HG03095 (cell line): ENCODE data around the gene NPHP4.

Source experiments
- ATAC-seq: cut with Tn5 transposase; IDR thresholded peaks from one replicate; pipeline ENCODE4 v1.9.1; 2021; ENCODE audit warnings: moderate library complexity; ENCODE audit not compliant: unreplicated experiment

NPHP4 gene

DNA sequence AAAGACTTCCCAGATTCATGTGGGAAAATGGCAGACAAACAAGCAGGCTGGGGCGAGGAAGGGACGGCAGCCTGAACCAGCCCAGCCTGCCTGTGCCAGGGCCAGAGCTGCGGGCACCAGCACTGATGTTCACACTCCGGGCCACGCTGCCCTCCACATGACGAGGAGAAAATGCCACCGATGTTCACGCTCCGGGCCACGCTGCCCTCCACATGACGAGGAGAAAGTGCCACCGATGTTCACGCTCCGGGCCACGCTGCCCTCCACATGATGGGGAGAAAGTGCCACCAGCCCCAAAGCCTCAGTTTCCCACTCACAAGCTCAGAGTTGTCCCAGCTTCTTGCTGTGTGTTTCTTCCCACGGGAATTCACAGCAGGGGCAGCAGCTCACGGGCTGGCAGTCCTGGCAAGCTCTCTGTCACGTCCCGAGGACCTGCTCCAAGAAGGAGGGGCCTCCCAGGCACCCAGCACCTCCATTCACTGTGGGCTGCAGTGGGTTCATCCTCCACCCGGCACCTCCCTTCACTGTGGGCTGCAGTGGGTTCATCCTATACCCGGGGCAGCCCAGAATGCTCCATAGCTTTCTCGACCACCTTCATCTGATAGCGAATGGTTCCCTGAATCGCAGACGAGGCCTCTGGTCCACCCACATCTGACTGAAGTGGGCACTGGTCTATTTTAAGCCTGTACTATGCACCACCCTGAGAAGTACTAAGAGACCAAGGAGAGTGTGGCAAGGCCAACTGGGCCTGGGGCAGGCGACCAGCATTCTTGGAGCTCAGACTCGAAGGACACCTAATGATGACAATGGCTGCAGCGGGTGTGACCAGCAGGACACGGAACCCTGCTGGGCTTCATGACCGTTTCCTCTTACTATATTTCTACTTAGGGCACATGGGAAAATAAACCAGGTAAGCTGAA is 108.8 kb downstream of the NPHP4 start:
- ATAC-seq: no peak

- ATAC-seq: no peak
These were observed 109.7 kb downstream of the NPHP4 start for GRCh38 chr1:5882367-5883128.

DNA sequence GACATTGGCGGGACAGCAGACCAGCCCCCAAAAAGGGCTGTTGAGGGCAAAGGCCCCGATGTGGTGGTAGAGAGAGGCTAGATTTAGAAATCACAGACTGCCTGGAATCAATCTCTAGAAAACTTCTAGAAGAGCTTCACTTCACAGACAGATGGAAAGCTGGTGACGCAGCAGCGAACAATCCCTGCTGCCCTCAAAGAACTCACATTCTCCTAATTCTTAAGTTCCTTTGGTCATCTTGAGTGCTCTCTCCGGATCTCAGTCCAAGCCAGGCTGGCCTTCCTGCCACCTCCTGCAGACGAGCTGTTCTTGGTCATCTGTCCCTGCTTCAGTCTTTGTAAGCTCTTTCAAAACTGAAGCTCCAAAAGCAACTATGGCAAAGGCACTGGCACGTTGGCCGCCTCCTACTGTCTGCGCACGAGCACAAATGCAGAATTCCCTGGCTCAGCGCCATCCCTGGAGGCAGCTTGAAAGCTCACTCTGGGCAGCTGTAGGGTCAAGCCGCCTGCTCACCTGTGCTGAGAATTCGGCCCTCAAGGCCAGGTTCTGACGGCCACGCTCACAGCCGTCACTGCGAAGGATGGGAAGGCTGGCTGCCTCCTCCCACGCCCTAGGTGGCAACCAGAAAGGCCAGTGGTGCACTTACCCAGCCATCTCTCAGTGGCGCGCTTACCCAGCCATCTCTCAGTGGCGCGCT is 110.6 kb downstream of the NPHP4 start:
- ATAC-seq: no peak

DNA sequence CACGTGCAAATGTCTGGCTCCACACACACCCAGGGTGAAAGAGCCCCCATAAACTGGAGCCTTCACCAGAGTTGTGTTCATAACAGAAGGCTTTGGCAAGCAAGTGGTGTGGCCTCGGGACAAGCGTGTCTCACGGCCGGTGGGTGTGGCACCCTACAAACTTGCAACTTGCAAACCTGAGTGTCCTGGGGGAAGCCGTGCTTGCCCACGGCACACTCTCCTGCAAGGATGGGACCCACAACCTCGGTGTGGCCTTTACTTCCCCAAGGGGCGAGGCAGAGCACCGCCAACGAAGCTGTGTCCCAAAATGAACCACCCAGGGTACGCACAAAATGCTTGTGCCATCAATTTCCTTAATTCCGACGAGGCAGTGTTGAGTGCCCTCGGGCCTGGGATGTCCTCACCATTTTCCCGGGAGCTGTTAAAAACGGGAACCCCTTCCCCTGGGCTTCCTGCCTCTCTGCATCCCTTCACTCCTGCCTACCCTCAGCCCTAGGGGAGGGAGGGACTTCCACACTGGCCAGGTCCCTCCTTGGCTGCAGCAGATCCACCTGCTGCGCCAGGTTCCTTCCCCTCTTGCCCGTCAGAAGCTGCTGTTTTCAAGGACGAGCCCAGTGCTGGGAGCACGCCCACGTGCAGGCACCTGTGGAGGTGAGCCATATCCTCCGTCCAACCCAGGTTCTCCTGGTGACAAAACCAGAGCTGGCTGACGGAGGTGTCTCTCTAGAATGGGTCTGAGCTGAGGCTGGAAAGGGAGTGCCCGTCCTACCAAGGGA is 111.4 kb downstream of the NPHP4 start:
- no peak for ATAC-seq

DNA sequence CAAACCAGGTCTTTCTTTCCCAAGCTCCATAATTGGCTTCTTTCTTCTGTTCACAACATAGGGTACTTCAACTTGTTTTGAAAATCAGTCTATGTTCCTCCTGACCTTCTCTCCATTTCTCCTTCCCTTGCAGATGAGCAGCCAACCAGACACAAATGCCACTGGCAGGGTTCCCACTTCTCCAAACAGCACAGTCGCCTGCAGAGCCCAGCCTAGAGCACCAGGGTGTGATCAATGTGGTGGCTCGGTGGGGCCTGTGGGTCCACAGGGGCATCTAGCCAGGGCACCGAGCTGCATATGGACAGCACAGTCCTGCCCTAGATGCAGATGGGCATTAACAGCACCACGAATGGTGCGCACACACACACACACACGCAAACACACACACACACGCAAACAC is 112.8 kb downstream of the NPHP4 start:
- ATAC-seq: no peak

GRCh38 chr1:5878971-5879370 is 113.3 kb downstream of the NPHP4 start:
- ATAC-seq: no peak

GRCh38 chr1:5877683-5878530 is 114.3 kb downstream of the NPHP4 start:
- ATAC-seq: no peak

GRCh38 chr1:5877001-5877400 is 115.2 kb downstream of the NPHP4 start:
- ATAC-seq: no peak

DNA sequence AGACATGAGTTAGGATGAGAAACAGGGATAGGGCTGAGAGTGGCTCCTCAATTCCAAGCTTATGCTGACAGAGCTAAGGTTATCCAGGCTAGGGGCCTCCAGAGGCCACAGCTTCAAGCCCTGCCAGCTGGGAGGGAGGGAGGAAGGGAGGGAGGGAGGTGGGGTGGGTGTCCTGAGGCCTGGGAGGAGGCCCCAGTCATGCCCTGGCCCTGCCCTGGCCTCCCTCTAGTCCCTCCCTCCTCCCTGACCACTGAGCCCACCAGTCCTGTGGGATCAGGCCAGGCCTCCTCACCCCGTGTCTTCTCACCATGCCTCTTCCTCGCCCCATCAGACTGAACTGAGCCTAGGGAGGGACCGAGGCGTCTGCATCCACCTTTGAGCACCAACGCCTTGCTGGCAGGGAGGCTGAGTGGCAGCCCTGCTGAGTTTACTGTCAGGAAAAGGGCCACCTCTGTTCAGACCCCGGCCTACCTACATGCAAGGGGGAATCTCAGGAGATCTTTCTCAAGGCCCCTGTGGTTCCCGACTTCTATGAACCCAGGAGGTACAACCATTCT is 116.1 kb downstream of the NPHP4 start:
- no peak for ATAC-seq

- ATAC-seq: no peak
These were observed 116.8 kb downstream of the NPHP4 start for GRCh38 chr1:5875345-5875910.

DNA sequence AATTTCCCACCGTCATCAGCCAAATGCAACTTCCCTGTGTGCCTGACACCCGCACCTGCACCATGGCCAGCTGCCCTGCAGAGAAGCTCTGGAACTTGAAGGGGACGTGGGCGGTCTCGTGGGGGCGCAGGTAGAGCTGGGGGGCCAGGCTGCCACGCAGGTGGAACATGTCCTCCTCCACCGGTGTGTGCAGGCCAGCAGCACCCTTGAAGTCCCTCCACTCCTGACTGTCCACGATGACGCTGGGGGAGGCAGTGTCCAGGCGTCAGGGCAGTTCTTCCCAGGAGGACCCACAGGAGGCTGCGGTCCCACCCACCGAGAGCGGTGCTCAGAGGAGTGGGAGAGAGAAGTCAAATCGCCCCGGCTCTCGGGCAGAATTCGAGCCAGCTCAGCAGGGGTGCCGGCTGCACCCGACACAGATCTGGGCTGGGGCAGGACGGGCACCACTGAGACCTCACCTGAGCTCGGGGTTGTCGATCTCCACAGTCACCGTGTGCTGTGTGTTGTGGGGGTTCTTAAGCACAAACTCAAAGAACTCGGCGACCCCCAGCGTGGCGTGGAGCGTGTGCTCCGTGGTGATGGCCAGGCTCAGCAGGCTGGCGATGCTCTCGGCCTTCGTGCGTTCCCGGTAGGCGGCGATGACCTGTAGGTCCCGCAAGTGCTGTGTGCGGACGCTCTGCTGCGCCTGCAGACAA is 117.7 kb downstream of the NPHP4 start:
- no peak for ATAC-seq

GRCh38 chr1:5873556-5873955 is 118.7 kb downstream of the NPHP4 start:
- no peak for ATAC-seq

GRCh38 chr1:5872886-5873285 is 119.3 kb downstream of the NPHP4 start:
- ATAC-seq: no peak

DNA sequence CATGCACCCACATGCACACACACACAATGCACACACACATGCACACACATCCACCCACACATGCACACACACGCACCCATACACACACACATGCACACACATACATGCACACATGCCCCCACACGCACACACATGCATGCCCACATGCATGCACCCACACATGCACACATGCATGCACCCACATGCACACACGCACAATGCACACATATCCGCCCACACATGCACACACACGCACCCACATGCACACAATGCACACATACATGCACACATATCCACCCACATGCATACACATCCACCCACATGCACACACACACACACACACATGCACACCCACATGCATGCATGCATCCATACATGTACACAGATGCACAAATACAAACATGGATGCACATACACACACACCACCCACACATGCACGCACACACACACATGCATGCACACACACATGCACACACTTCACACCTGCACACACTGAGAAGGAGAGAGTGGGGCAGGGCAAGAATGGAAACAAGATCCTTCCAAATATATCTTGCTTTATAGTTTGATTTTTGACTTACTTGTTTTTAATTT is 123.2 kb downstream of the NPHP4 start:
- no peak for ATAC-seq

GRCh38 chr1:5865774-5866173 is 126.5 kb downstream of the NPHP4 start:
- ATAC-seq: no peak

GRCh38 chr1:5865056-5865455 is 127.2 kb downstream of the NPHP4 start:
- ATAC-seq: no peak

DNA sequence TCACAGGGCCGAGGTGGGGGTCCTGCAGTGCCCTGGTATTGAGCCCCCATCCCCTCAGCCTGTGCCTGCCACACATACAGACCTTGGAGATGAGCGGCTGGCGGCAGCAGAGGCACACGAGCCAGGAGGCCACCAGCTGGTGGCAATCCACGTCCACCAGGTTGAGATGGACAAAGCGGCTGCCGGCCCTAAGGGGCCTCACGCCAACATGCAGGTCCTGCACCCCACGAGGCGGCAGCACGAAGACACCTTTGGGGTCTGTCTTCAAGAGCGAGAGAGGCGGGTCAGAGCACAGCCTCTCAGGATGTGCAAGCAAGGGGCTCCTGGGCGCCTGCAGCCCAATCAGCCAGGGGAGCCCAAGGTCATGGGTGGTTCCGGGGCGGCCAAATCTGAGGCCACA is 128.0 kb downstream of the NPHP4 start:
- no peak for ATAC-seq

DNA sequence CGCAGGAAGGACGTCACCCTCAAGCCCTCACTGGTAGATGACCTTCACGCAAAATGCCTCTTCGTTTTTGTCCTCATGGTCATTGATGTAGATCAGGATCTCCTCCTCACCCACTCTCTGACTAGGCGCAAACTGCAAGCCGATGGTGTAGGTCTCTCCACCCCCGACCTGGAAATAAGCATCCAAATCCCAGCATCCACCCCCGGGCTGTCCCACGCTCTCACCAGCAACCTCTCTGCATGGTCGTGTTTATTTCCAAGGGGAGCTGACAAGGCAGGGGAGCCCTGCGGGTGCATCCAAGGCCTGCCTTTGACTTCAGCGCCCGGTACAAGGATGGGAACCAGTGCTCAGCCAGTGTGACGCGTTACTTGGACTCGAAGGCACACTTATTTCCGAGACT is 129.0 kb downstream of the NPHP4 start:
- no peak for ATAC-seq
